B cell (primary cell): Measurements from ENCODE around the gene RPS15.

Experiments used
- CTCF ChIP-seq: fragments of 200-600 bp; IDR thresholded peaks from one replicate; pipeline ENCODE4 v1.8.0; 2022; ENCODE audit warnings: antibody characterized with exemption, mild to moderate bottlenecking
- EZH2 ChIP-seq: IDR thresholded peaks from 2 replicates; pipeline ENCODE4 v1.6.1; 2012; ENCODE audit warnings: borderline replicate concordance, low read depth, mild to moderate bottlenecking, moderate library complexity, low read length; ENCODE audit not compliant: insufficient read depth, poor library complexity, severe bottlenecking

DNA sequence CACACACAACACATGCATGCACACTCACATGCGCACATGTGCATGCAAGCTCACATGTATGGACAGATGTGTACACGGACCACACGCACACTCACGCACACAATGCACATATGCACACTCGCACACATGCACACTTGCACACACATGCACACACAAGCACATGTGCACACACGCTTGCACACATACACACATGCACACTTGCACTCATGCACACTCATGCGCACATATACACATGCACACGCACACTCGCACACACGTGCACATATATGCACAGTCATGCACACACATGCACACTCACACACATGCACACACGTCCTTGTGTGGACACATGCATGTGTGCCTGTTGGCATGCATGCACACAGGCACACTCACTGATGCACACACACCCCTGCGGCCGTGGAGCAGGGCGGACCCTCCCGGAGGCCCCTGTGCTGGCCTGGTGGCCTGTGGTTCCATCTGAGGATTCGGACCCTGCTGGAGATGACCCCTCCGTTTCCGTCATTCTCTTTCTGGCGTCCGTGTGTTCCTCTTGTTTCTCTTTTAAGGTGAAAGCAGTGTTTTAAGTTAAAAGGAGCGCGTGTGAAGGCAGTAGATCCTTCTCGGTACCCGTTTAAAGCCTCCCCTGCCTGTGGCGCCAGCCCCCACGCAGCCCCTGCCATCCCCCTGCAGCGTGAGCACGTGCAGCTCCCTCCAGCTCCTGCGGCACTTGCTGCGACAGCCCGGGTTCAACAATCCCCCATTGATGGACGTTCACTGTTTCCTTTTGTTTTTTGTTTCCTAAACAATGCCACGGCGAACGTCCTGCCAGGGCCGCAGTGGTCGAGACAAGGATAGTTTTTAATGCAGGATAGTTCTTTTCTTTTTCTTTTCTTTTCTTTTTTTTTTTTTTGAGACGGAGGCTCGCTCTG lies 48.9 kb upstream of the RPS15 start:
- TF ChIP-seq CTCF = no peak
- TF ChIP-seq EZH2 = no peak
